ENCODE results near the gene FGB. TPM values are rescaled to one million over a fixed set of nuclear protein-coding genes. Genes with fewer than 3 reads are reported as not detected.

Gene FGB
- total RNA-seq, 1 donor from 2014 or later: not detected

- intact Hi-C loops (cut with DNase I): no loop called here
Measured at GRCh38 chr4:154614306-154614705, 51.5 kb downstream of the FGB start.

GRCh38 chr4:154615211-154615610 is 52.4 kb downstream of the FGB start:
- DNase-seq (ENCODE audit: low spot score): no peak
- intact Hi-C loops (cut with DNase I): no loop called here

More at GRCh38 chr4:154614306-154614705, 51.5 kb downstream of the FGB start:
- DNase-seq (ENCODE audit: low spot score): no peak

GRCh38 chr4:154616287-154616686 is 53.5 kb downstream of the FGB start:
- intact Hi-C loops (cut with DNase I): no loop called here

GRCh38 chr4:154616731-154617130 is 53.9 kb downstream of the FGB start:
- intact Hi-C loops (cut with DNase I): no loop called here
- no peak for DNase-seq (ENCODE audit: low spot score)

More at GRCh38 chr4:154616287-154616686, 53.5 kb downstream of the FGB start:
- no peak for DNase-seq (ENCODE audit: low spot score)

- intact Hi-C loops (cut with DNase I): no loop called here
- DNase-seq (ENCODE audit: low spot score): no peak
Measured at GRCh38 chr4:154617820-154618317, 55.1 kb downstream of the FGB start.

GRCh38 chr4:154618708-154619315 is 56.0 kb downstream of the FGB start:
- intact Hi-C loops (cut with DNase I): no loop called here

GRCh38 chr4:154620111-154620510 is 57.3 kb downstream of the FGB start:
- intact Hi-C loops (cut with DNase I): no loop called here

More at GRCh38 chr4:154618708-154619315, 56.0 kb downstream of the FGB start:
- no peak for DNase-seq (ENCODE audit: low spot score)

More at GRCh38 chr4:154620111-154620510, 57.3 kb downstream of the FGB start:
- no peak for DNase-seq (ENCODE audit: low spot score)

Other genes with a start within 250 kb of the FGB start
- gene DCHS2, start 71.2 kb upstream of the FGB start, total RNA-seq: not detected
- gene PLRG1, start 12.6 kb upstream of the FGB start, total RNA-seq: 31.8 TPM
- gene FGA, start 27.7 kb downstream of the FGB start, total RNA-seq: not detected
- gene FGG, start 49.6 kb downstream of the FGB start, total RNA-seq: not detected
- 0.16 TPM for gene LRAT, start 181.0 kb downstream of the FGB start, total RNA-seq
- gene RBM46, start 218.3 kb downstream of the FGB start, total RNA-seq: 0.13 TPM